NCI-H128 (cell line): ENCODE measurements around the gene MEGF11.
"Not testable (repeated sequence)": the region's sequence is repeated elsewhere in the genome, so short reads cannot be mapped to it uniquely, and the experiment has no call there.

Experiments
- DNase-seq: peaks from one replicate; lab custom pipeline; 2025; ENCODE audit not compliant: unreplicated experiment; lab: John Stamatoyannopoulos, UW

The MEGF11 gene

GRCh38 chr15:65869954-65870871 is 383.3 kb downstream of the MEGF11 start:
- DNase-seq = no peak

- DNase-seq = peak; percentile 76
Observed at GRCh38 chr15:65869126-65869953, 384.2 kb downstream of the MEGF11 start, which contains the start of gene RAB11A. TSS of gene RAB11A (plus strand) at chr15:65869491. CDS start at chr15:65869586, 95 bp downstream.

GRCh38 chr15:65868546-65869125 is 384.9 kb downstream of the MEGF11 start:
- no peak for DNase-seq

GRCh38 chr15:65867933-65868332 is 385.6 kb downstream of the MEGF11 start:
- not testable (repeated sequence) for DNase-seq

GRCh38 chr15:65867244-65867643 is 386.3 kb downstream of the MEGF11 start:
- no peak for DNase-seq

- no peak for DNase-seq
Observed at GRCh38 chr15:65863106-65863505, 390.4 kb downstream of the MEGF11 start.

GRCh38 chr15:65862682-65863081 is 390.9 kb downstream of the MEGF11 start:
- DNase-seq = no peak

GRCh38 chr15:65857718-65858402 is 395.7 kb downstream of the MEGF11 start:
- DNase-seq = no peak

- DNase-seq = no peak
Observed at GRCh38 chr15:65856821-65857455, 396.6 kb downstream of the MEGF11 start.

- DNase-seq = no peak
Observed at GRCh38 chr15:65851981-65852380, 401.6 kb downstream of the MEGF11 start.

GRCh38 chr15:65847989-65848388 is 405.6 kb downstream of the MEGF11 start:
- no peak for DNase-seq

GRCh38 chr15:65845826-65846519 is 407.6 kb downstream of the MEGF11 start:
- no peak for DNase-seq
